RPMI8226 (cell line): ENCODE data around the gene PROP1.
"Not testable (repeated sequence)": the region's sequence is repeated elsewhere in the genome, so short reads cannot be mapped to it uniquely, and the experiment has no call there.

Source experiments
- DNase-seq: peaks from one replicate; pipeline ENCODE4 v3.0.0-alpha.2; 2015

The PROP1 gene

GRCh38 chr5:177943805-177944736 is 52.0 kb downstream of the PROP1 start:
- peak; percentile 50 for DNase-seq

GRCh38 chr5:177942896-177943295 is 53.1 kb downstream of the PROP1 start:
- DNase-seq, result not testable (repeated sequence)
